CD4-positive, alpha-beta T cell treated with Interleukin-21 for 1 hour (primary cell): Measurements from ENCODE around the gene GRIA1.
"Not testable (repeated sequence)": the region's sequence is repeated elsewhere in the genome, so short reads cannot be mapped to it uniquely, and the experiment has no call there.

ENCODE experiments used
- DNase-seq: peaks from one replicate; pipeline ENCODE4 v3.0.0-alpha.2; 2020

The GRIA1 gene

DNA sequence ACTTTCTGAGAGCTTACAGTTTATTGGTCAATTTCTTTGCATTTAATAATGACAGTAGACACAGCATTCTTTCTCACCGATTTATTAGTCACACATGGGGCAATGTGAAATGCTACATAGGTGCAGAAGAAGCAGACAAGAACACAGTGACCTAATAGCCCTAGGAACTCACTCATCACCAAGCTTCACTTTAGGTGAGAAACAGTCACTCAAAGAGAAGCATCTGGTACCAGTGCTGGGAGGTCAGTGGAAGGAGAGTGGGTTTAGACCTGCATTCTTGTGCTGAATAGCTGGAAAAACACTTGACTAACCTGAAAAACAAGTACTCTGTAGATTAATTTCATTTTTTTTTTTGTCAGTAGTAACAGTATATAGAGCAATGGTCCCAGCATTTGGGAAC lies 179.6 kb downstream of the GRIA1 start:
- no peak for DNase-seq

DNA sequence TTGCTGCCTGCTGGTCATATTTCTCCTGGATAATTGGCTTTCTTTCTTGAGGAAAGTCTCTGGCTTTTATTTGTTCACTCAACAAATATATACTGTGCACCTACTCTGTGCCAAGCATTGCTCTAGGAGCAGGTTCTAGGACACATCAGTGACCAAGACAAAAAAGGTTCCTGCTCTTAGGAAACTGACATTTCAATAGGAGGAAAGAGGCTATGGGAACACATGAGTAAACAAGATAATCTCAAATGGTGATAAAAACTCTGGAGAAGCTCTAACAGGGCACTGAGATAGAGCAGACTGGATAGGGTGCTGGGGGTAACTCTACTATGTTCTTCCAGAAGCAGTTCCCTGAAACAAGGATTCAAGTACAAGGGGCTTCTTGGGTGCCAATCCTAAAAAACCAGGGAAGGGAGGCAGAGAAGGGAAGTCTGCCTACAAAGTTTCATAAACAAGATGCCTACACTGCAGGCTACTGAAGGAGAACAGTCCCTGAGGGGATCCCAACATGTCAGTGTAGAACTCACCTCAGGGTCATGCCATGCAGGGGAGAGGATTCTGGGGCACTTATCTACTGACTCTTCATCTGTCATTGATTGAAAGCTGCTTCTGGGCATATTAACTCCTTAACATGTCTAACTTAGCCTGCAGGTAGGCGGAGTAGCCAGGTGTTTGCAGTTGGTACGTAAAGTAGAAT lies 181.3 kb downstream of the GRIA1 start:
- no peak for DNase-seq

- DNase-seq, result no peak
These were observed 182.0 kb downstream of the GRIA1 start for GRCh38 chr5:153672347-153673090.

DNA sequence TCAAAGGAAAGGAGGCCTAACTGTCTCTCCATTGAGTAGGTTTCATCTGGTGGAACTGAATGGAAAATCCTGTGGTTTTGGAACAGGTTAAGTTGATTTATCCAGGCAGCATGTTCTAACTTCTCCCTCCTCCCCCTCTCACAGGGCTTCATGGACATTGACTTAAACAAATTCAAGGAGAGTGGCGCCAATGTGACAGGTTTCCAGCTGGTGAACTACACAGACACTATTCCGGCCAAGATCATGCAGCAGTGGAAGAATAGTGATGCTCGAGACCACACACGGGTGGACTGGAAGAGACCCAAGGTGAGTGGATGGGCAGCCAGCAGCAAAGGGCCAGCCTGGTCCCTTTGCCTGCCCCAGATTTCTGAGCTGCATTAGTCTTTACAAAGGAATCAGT lies 183.9 kb downstream of the GRIA1 start:
- no peak for DNase-seq

GRCh38 chr5:153676406-153676805 lies 185.9 kb downstream of the GRIA1 start:
- no peak for DNase-seq

DNA sequence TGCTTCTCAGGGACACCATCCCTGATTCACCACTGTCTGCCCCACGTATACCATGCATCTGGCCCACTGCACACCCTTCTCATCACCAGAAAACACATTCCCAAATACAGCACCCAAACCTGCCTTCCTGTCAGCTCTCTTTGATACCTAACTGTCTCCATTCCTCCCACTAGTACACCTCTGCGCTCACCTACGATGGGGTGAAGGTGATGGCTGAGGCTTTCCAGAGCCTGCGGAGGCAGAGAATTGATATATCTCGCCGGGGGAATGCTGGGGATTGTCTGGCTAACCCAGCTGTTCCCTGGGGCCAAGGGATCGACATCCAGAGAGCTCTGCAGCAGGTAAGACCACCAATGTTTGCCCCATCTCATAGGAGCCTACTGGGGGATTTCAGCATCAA lies 186.4 kb downstream of the GRIA1 start:
- DNase-seq, result no peak

GRCh38 chr5:153678617-153679329 lies 188.3 kb downstream of the GRIA1 start:
- DNase-seq, result no peak

- DNase-seq, result no peak
These were observed 199.8 kb downstream of the GRIA1 start for GRCh38 chr5:153690236-153690635.

GRCh38 chr5:153696256-153696655 lies 205.8 kb downstream of the GRIA1 start:
- no peak for DNase-seq

- DNase-seq, result no peak
These were observed 208.6 kb downstream of the GRIA1 start for GRCh38 chr5:153699035-153699434.

GRCh38 chr5:153700940-153701339 lies 210.5 kb downstream of the GRIA1 start:
- no peak for DNase-seq

DNA sequence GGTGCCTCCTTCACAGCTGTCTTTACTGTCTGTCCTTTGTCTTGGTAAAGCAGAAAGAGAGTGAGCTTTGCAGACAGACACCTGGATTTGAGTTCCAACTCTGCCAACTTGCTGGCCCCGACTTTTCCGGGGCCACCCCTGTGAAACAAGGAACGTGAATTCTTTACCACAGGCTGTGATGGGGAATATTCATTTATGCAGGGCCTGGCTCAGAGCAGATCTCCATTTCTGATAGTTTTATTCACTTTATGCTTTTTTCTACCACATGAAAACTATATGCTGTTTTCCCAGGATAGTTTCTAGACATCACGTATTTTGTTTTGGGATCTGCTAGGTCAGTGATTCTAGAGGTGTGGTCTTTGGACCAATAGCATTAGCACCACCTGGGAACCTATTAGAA lies 211.8 kb downstream of the GRIA1 start:
- DNase-seq, result no peak

- no peak for DNase-seq
These were observed 213.6 kb downstream of the GRIA1 start for GRCh38 chr5:153704110-153704509.

GRCh38 chr5:153707626-153708025 lies 217.2 kb downstream of the GRIA1 start:
- DNase-seq, result no peak

DNA sequence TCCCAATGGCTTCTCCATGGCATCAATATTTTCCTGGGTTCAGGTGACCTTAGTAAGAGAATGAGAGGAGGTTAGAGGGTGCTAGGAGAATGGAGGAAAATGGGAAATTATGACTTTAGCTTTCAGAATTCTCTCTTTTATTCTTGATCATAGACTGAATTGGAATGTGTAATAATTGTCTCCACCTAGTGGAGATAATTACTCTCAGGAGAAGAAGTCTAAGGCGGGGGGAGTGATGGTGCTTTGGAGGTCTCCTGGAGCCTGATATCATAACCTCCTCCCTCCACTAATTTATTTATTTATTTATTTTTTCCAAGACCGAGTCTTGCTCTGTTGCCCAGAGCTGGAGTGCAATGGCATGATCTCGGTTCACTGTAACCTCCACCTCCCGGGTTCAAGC lies 221.3 kb downstream of the GRIA1 start:
- no peak for DNase-seq

DNA sequence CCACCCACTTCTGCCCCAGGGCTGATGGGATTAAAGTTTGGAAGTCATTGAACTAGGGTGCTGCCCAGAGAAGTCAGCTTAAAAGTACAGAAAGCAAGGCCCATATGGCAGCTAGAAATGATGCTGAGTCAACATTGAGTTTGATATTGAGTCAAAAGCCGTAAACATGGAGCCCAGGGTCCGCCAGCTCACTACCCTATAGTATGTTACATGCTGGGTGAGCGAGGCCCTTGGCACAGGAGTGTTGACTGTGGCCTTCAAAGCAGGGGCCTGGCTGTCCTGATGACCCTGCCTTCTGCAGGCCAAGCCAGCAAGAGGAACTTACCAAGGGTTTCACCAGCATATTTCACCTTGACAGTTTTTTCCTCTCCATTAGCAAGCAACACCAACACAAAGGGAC lies 222.5 kb downstream of the GRIA1 start:
- DNase-seq, result no peak

GRCh38 chr5:153713943-153714342 lies 223.5 kb downstream of the GRIA1 start:
- DNase-seq, result no peak

- no peak for DNase-seq
These were observed 224.3 kb downstream of the GRIA1 start for GRCh38 chr5:153714798-153715197.

DNA sequence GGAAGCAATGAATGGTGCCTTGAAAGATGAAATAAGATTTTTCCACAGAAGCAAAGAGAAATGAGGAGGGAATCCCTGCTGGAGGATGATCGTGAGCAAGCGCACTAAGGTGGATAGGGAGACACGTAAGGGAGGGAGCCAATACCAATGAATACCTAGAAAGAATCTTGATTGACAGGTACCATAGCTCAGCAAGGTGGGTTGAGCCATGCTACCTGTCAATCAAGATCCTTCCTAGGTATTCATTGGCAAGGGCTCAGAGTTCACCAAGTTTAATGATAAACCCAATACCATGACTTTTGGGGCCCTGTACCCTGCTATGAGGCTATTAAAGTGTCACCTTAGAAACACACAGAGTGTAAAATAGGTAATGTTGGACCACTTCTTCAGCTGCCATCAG lies 226.8 kb downstream of the GRIA1 start:
- no peak for DNase-seq

DNA sequence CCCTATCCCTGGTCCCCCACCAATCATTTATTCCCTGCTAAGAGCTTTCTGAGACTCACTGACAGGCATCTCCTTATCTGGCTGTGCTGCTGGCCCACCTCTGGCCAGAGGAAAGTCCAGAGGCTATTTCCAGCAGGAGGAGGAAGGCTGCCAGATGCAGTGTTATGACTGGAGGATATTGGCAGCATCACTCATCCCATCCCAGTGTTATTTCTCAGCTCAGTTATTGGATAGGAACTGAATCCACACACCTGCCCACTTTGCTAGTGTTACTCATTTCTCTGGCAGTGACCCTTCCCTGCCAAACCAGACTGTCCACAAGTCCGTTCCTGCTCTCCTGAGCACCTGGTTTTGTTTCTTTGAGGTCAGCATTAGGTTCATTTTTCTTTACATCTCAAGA lies 228.2 kb downstream of the GRIA1 start:
- no peak for DNase-seq

DNA sequence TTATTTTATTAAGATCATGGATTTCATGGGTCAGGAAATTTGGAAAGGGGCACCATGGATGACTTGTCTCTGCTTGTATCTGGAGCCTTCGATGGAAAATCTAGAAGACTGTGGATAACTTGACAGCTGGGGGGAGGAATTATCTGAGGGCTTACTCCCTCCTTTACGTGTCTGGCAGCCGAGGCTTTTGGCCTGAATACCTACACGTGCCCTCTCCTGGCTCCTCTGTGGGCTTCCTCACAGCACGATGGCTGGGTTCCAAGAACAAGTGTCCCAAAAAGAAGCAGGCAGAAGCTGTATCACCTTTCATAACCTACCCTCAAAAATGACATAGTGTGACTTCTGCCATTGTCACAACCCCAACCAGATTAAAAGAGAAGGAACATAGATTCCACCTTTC lies 228.9 kb downstream of the GRIA1 start:
- DNase-seq, result no peak

- not testable (repeated sequence) for DNase-seq
These were observed 232.6 kb downstream of the GRIA1 start for GRCh38 chr5:153723022-153723610.

DNA sequence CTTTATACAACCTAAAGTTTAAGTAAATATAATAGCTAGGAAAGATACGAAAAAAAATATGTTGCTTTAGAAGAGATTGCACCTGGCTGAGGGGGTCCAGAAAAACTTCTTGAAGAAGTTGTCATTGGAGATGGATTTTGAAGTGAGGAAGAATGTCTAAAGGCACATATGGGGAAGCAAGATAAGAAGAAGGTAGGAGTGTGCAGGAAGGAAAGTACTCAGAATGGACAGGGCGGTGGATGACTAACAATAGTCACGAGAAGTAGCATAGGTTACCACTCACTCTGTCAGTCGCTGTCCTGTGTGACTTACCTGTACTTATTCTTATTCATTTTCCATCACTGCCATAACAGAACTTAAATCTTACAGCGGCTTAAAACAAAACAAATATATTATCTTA lies 251.6 kb downstream of the GRIA1 start:
- no peak for DNase-seq

GRCh38 chr5:153744751-153745150 lies 254.3 kb downstream of the GRIA1 start:
- DNase-seq, result no peak
